IPS-18a (cell line): ENCODE results near the gene ENTREP3.
"Not testable (repeated sequence)": the region's sequence is repeated elsewhere in the genome, so short reads cannot be mapped to it uniquely, and the experiment has no call there.

ENCODE experiments used
- H3K27ac ChIP-seq: one replicate; pipeline ENCODE4 v1.5.1; 2013; ENCODE audit warnings: low read length
- H3K27me3 ChIP-seq: one replicate; pipeline ENCODE4 v1.6.1; 2013; ENCODE audit warnings: mild to moderate bottlenecking, low read length; ENCODE audit not compliant: control insufficient read depth, insufficient read depth
- H3K36me3 ChIP-seq: one replicate; pipeline ENCODE4 v1.6.1; 2013; ENCODE audit warnings: low read depth, low read length; ENCODE audit not compliant: control insufficient read depth
- H3K4me1 ChIP-seq: one replicate; pipeline ENCODE4 v1.6.1; 2013; ENCODE audit warnings: low read depth, low read length; ENCODE audit not compliant: control insufficient read depth
- H3K4me3 ChIP-seq: one replicate; pipeline ENCODE4 v1.5.1; 2013; ENCODE audit warnings: low read length
- H3K9ac ChIP-seq: one replicate; pipeline ENCODE4 v1.6.1; 2013; ENCODE audit warnings: mild to moderate bottlenecking, low read length, moderate library complexity
- H3K9me3 ChIP-seq: one replicate; pipeline ENCODE4 v1.6.1; 2013; ENCODE audit warnings: low read depth, low read length; ENCODE audit not compliant: control insufficient read depth

ENTREP3 gene

GRCh38 chr1:155227261-155228095 lies 27.8 kb downstream of the ENTREP3 start:
- peak overlapping the region; percentile 99 for H3K27ac ChIP-seq
- peaks cover 13% of the 10 kb centered on the region for H3K4me1 ChIP-seq
- H3K9me3 ChIP-seq = no peaks in the 10 kb centered on the region
- peaks cover 8% of the 10 kb centered on the region for H3K27me3 ChIP-seq
- H3K36me3 ChIP-seq = no peaks in the 10 kb centered on the region
- H3K9ac ChIP-seq = peak overlapping the region; percentile 96
- H3K4me3 ChIP-seq = peak overlapping the region; percentile 96

GRCh38 chr1:155226910-155227260 lies 28.4 kb downstream of the ENTREP3 start:
- Histone ChIP-seq H3K27me3 (peaks cover 8% of the 10 kb centered on the region), H3K27ac (peak overlapping the region; percentile 82), H3K36me3 (no peaks in the 10 kb centered on the region), H3K9ac (peak overlapping the region; percentile 96), H3K9me3 (no peaks in the 10 kb centered on the region), H3K4me1 (peaks cover 13% of the 10 kb centered on the region), H3K4me3 (peak overlapping the region; percentile 96)

GRCh38 chr1:155226188-155226909 lies 28.9 kb downstream of the ENTREP3 start:
- Histone ChIP-seq H3K27ac (peak overlapping the region; percentile 82), H3K4me3 (peak overlapping the region; percentile 96), H3K36me3 (no peaks in the 10 kb centered on the region), H3K4me1 (peaks cover 13% of the 10 kb centered on the region), H3K27me3 (peaks cover 8% of the 10 kb centered on the region), H3K9ac (peak overlapping the region; percentile 96), H3K9me3 (no peaks in the 10 kb centered on the region)

GRCh38 chr1:155225404-155225759 lies 29.9 kb downstream of the ENTREP3 start:
- not testable (repeated sequence) for H3K27ac ChIP-seq, H3K4me3 ChIP-seq
- H3K4me1 ChIP-seq = peaks cover 13% of the 10 kb centered on the region

GRCh38 chr1:155223047-155223446 lies 32.2 kb downstream of the ENTREP3 start:
- no peak overlapping the region for H3K9ac ChIP-seq
- no peaks in the 10 kb centered on the region for H3K36me3 ChIP-seq
- no peaks in the 10 kb centered on the region for H3K27me3 ChIP-seq
- peaks cover 11% of the 10 kb centered on the region for H3K4me1 ChIP-seq
- H3K4me3 ChIP-seq = no peak overlapping the region
- no peaks in the 10 kb centered on the region for H3K9me3 ChIP-seq
- no peak overlapping the region for H3K27ac ChIP-seq

More at GRCh38 chr1:155225404-155225759, 29.9 kb downstream of the ENTREP3 start:
- not testable (repeated sequence) for H3K9ac ChIP-seq, H3K27me3 ChIP-seq, H3K36me3 ChIP-seq, H3K9me3 ChIP-seq

GRCh38 chr1:155220211-155220965 lies 34.9 kb downstream of the ENTREP3 start:
- H3K27ac ChIP-seq, H3K4me3 ChIP-seq, H3K36me3 ChIP-seq, H3K9me3 ChIP-seq, H3K9ac ChIP-seq, H3K27me3 ChIP-seq, H3K4me1 ChIP-seq: not testable (repeated sequence)

GRCh38 chr1:155219592-155220031 lies 35.7 kb downstream of the ENTREP3 start:
- Histone ChIP-seq H3K27ac (no peak overlapping the region), H3K9ac (peak overlapping the region; percentile 2), H3K9me3 (no peaks in the 10 kb centered on the region), H3K27me3 (no peaks in the 10 kb centered on the region), H3K4me1 (no peaks in the 10 kb centered on the region), H3K4me3 (peak overlapping the region; percentile 23), H3K36me3 (no peaks in the 10 kb centered on the region)

- Histone ChIP-seq H3K9ac (peak overlapping the region; percentile 2), H3K27me3 (no peaks in the 10 kb centered on the region), H3K36me3 (no peaks in the 10 kb centered on the region), H3K27ac (no peak overlapping the region), H3K4me1 (no peaks in the 10 kb centered on the region), H3K9me3 (no peaks in the 10 kb centered on the region), H3K4me3 (peak overlapping the region; percentile 23)
Observed at GRCh38 chr1:155218854-155219591, 36.3 kb downstream of the ENTREP3 start.

GRCh38 chr1:155214702-155215101 lies 40.6 kb downstream of the ENTREP3 start:
- H3K4me3 ChIP-seq, H3K9me3 ChIP-seq, H3K4me1 ChIP-seq, H3K27ac ChIP-seq, H3K36me3 ChIP-seq, H3K27me3 ChIP-seq, H3K9ac ChIP-seq: not testable (repeated sequence)

GRCh38 chr1:155212051-155212440 lies 43.2 kb downstream of the ENTREP3 start:
- not testable (repeated sequence) for H3K36me3 ChIP-seq, H3K27ac ChIP-seq, H3K4me3 ChIP-seq, H3K9ac ChIP-seq, H3K9me3 ChIP-seq, H3K27me3 ChIP-seq
- peaks cover 11% of the 10 kb centered on the region for H3K4me1 ChIP-seq
